Amygdala (tissue), 56 donors: ENCODE results near the gene THAP8.

ENCODE experiments used
- DNase-seq, 56 donors: peaks; one replicate each; lab custom pipeline; 2025; lab: John Stamatoyannopoulos, UW

The THAP8 gene

GRCh38 chr19:36003284-36003683 is 50.8 kb downstream of the THAP8 start:
- no peak for DNase-seq

- DNase-seq: no peak
Observed at GRCh38 chr19:36001605-36002004, 52.5 kb downstream of the THAP8 start.

- DNase-seq: no peak
Observed at GRCh38 chr19:35996777-35997176, 57.3 kb downstream of the THAP8 start.

- DNase-seq: peak; percentile 32 to 98 (median 92)
Observed at GRCh38 chr19:35995048-35995993, 58.8 kb downstream of the THAP8 start, which contains the start of gene SDHAF1. TSS of gene SDHAF1 (plus strand) at chr19:35995188. CDS start at chr19:35995275, 87 bp downstream.

GRCh38 chr19:35993923-35994598 is 60.0 kb downstream of the THAP8 start:
- peak in 20 of 56 donors; percentile 9 to 53 (median 28) for DNase-seq

GRCh38 chr19:35992907-35993765 is 60.9 kb downstream of the THAP8 start:
- no peak for DNase-seq

- DNase-seq: no peak
Observed at GRCh38 chr19:35991731-35992450, 62.2 kb downstream of the THAP8 start.

- DNase-seq: no peak
Observed at GRCh38 chr19:35990771-35991730, 63.0 kb downstream of the THAP8 start.

GRCh38 chr19:35990156-35990555 is 63.9 kb downstream of the THAP8 start:
- DNase-seq: no peak

- no peak for DNase-seq
Observed at GRCh38 chr19:35988824-35989223, 65.3 kb downstream of the THAP8 start.

- DNase-seq: no peak
Observed at GRCh38 chr19:35987571-35987896, 66.6 kb downstream of the THAP8 start.

- DNase-seq: peak in 23 of 56 donors; percentile 7 to 48 (median 22)
Observed at GRCh38 chr19:35986664-35987570, 67.2 kb downstream of the THAP8 start.

GRCh38 chr19:35986111-35986510 is 68.0 kb downstream of the THAP8 start:
- DNase-seq: no peak
